GM23338 (cell line): ENCODE results near the gene EXOC2. TPM values are rescaled to one million over a fixed set of nuclear protein-coding genes. Genes with fewer than 3 reads are reported as not detected.

Experiments used
- CREB1 ChIP-seq: fragments of 250-450 bp; sonication (Bioruptor Pico); IDR thresholded peaks from 2 replicates; pipeline ENCODE4 v1.5.0; 2020; ENCODE audit warnings: low read depth, mild to moderate bottlenecking, moderate library complexity
- CTCF ChIP-seq, 2 experiments: fragments of 200-600 bp in 1 of 2; sonication (generic) in 1 of 2; conservative IDR thresholded peaks; 2 replicates each; pipeline versions ENCODE4 v1.5.1 to v1.6.1; 2016 to 2017; ENCODE audit warnings: antibody characterized with exemption in 2 of 2, low read depth in 2 of 2, mild to moderate bottlenecking in 2 of 2, moderate library complexity in 1 of 2
- EZH2 ChIP-seq: fragments of 200-600 bp; sonication (generic); IDR thresholded peaks from one replicate; pipeline ENCODE4 v1.8.0; 2017; ENCODE audit warnings: antibody characterized with exemption, mild to moderate bottlenecking, low read depth; ENCODE audit not compliant: unreplicated experiment
- EZH2phosphoT487 ChIP-seq: fragments of 200-600 bp; sonication (generic); IDR thresholded peaks from one replicate; pipeline ENCODE4 v1.8.1; 2018; ENCODE audit warnings: antibody characterized with exemption; ENCODE audit not compliant: unreplicated experiment
- NANOG ChIP-seq: IDR thresholded peaks from 2 replicates; pipeline ENCODE4 v1.6.1; 2016; ENCODE audit warnings: antibody characterized with exemption, borderline replicate concordance
- REST ChIP-seq: IDR thresholded peaks from one replicate; pipeline ENCODE4 v1.6.1; 2018; ENCODE audit warnings: antibody characterized with exemption; ENCODE audit not compliant: unreplicated experiment
- ZNF114 ChIP-seq: fragments of 250-450 bp; sonication (Bioruptor Pico); IDR thresholded peaks from 2 replicates; pipeline ENCODE4 v1.5.0; 2020; ENCODE audit warnings: mild to moderate bottlenecking, moderate library complexity
- ZNF462 ChIP-seq: fragments of 250-450 bp; sonication (Bioruptor Pico); IDR thresholded peaks from 2 replicates; pipeline ENCODE4 v1.5.0; 2020; ENCODE audit warnings: mild to moderate bottlenecking, moderate library complexity
- polyA plus RNA-seq: library from polyadenylated mRNA; unstranded; fragments of >200 nt; fragmentation: Nextera tagmentation; extraction: Ambion mirVana; gene quantifications from 2 replicates; pipeline ENCODE4 v1.2.1, GENCODE V29; 2016
- total RNA-seq: library from RNA; depleted of rRNA; stranded (reverse); fragments of >200 nt; shearing (Covaris generic); gene quantifications from 2 replicates; pipeline ENCODE4 v1.2.3, GENCODE V29; 2014

Gene EXOC2
- total and polyA plus RNA-seq, 2 experiments from 2014 or later: 28.7 to 93.6 TPM

- no peak for TF ChIP-seq ZNF462 (CRISPR knock-in tag)
- TF ChIP-seq EZH2phosphoT487: no peak
- no peak for TF ChIP-seq NANOG
- no peak for TF ChIP-seq CTCF (conservative IDR thresholded peaks at IDR 0.05; ENCODE audit: low read depth in 2 of 2)
- no peak for TF ChIP-seq REST
- no peak for TF ChIP-seq EZH2
- no peak for TF ChIP-seq ZNF114
- no peak for TF ChIP-seq CREB1 (CRISPR knock-in tag)
Measured at GRCh38 chr6:473768-474452, 219.0 kb downstream of the EXOC2 start (continued).
